BLaER1 (cell line): Measurements from ENCODE around the gene SLC31A1.
A peak's percentile ranks its signal among the peaks of the same experiment; 100 is the strongest.

Source experiments
- H3K27ac ChIP-seq: shearing (Covaris generic); formaldehyde crosslinking; 2 replicates; pipeline ENCODE4 v1.8.1; 2022
- H3K27me3 ChIP-seq: shearing (Covaris generic); formaldehyde crosslinking; 2 replicates; pipeline ENCODE4 v1.8.1; 2022
- H3K36me3 ChIP-seq: shearing (Covaris generic); formaldehyde crosslinking; 2 replicates; pipeline ENCODE4 v1.8.1; 2022
- H3K4me1 ChIP-seq: shearing (Covaris generic); formaldehyde crosslinking; 2 replicates; pipeline ENCODE4 v1.8.1; 2022
- H3K4me2 ChIP-seq: shearing (Covaris generic); formaldehyde crosslinking; 2 replicates; pipeline ENCODE4 v1.8.1; 2022
- H3K4me3 ChIP-seq: shearing (Covaris generic); formaldehyde crosslinking; 2 replicates; pipeline ENCODE4 v1.8.1; 2022
- H3K9ac ChIP-seq: shearing (Covaris generic); formaldehyde crosslinking; 2 replicates; pipeline ENCODE4 v1.8.1; 2022
- H3K9me3 ChIP-seq: shearing (Covaris generic); formaldehyde crosslinking; 2 replicates; pipeline ENCODE4 v1.8.1; 2022
- H4K20me1 ChIP-seq: shearing (Covaris generic); formaldehyde crosslinking; 2 replicates; pipeline ENCODE4 v1.8.1; 2022
- Cebpa-rat ChIP-seq: shearing (Covaris generic); IDR thresholded peaks from 2 replicates; pipeline ENCODE4 v1.8.1; 2022

The SLC31A1 gene

GRCh38 chr9:113255438-113255837 is 34.1 kb downstream of the SLC31A1 start:
- no peaks in the 10 kb centered on the region for H4K20me1 ChIP-seq
- H3K27me3 ChIP-seq = no peaks in the 10 kb centered on the region
- H3K27ac ChIP-seq = no peak overlapping the region
- no peak overlapping the region for H3K4me2 ChIP-seq
- TF ChIP-seq Cebpa-rat = no peak
- H3K36me3 ChIP-seq = peaks cover 55% of the 10 kb centered on the region
- H3K9ac ChIP-seq = no peak overlapping the region
- no peaks in the 10 kb centered on the region for H3K4me1 ChIP-seq
- H3K4me3 ChIP-seq = no peak overlapping the region
- peaks cover 5% of the 10 kb centered on the region; the same call in 1 of the 2 replicates for H3K9me3 ChIP-seq

GRCh38 chr9:113257863-113258262 is 36.5 kb downstream of the SLC31A1 start:
- no peak for TF ChIP-seq Cebpa-rat
- no peak overlapping the region for H3K27ac ChIP-seq
- H3K36me3 ChIP-seq = peaks cover 79% of the 10 kb centered on the region

GRCh38 chr9:113258282-113258681 is 36.9 kb downstream of the SLC31A1 start:
- Histone ChIP-seq H3K36me3 (peaks cover 83% of the 10 kb centered on the region), H3K27me3 (no peaks in the 10 kb centered on the region), H3K9me3 (no peaks in the 10 kb centered on the region), H3K4me3 (no peak overlapping the region), H3K27ac (no peak overlapping the region), H4K20me1 (no peaks in the 10 kb centered on the region), H3K4me2 (no peak overlapping the region), H3K4me1 (no peaks in the 10 kb centered on the region), H3K9ac (no peak overlapping the region)
- no peak for TF ChIP-seq Cebpa-rat

More at GRCh38 chr9:113257863-113258262, 36.5 kb downstream of the SLC31A1 start:
- H3K4me2 ChIP-seq = no peak overlapping the region
- H3K9me3 ChIP-seq = no peaks in the 10 kb centered on the region
- no peaks in the 10 kb centered on the region for H3K27me3 ChIP-seq
- H3K4me3 ChIP-seq = no peak overlapping the region
- H4K20me1 ChIP-seq = no peaks in the 10 kb centered on the region
- H3K9ac ChIP-seq = no peak overlapping the region
- no peaks in the 10 kb centered on the region for H3K4me1 ChIP-seq

GRCh38 chr9:113261917-113262671 is 40.8 kb downstream of the SLC31A1 start:
- Histone ChIP-seq H3K4me3 (no peak overlapping the region), H3K27me3 (no peaks in the 10 kb centered on the region), H4K20me1 (no peaks in the 10 kb centered on the region), H3K9ac (no peak overlapping the region), H3K27ac (no peak overlapping the region), H3K9me3 (no peaks in the 10 kb centered on the region), H3K4me2 (no peak overlapping the region), H3K36me3 (peaks cover 92% of the 10 kb centered on the region), H3K4me1 (no peaks in the 10 kb centered on the region)
- TF ChIP-seq Cebpa-rat = no peak

GRCh38 chr9:113266174-113266573 is 44.8 kb downstream of the SLC31A1 start:
- Histone ChIP-seq H3K27ac (no peak overlapping the region), H4K20me1 (no peaks in the 10 kb centered on the region), H3K36me3 (peaks cover 92% of the 10 kb centered on the region), H3K9ac (no peak overlapping the region), H3K9me3 (no peaks in the 10 kb centered on the region), H3K4me3 (no peak overlapping the region), H3K4me2 (no peak overlapping the region), H3K27me3 (no peaks in the 10 kb centered on the region), H3K4me1 (no peaks in the 10 kb centered on the region)
- TF ChIP-seq Cebpa-rat = no peak

GRCh38 chr9:113267911-113268566 is 46.7 kb downstream of the SLC31A1 start:
- no peak for TF ChIP-seq Cebpa-rat

GRCh38 chr9:113269355-113269754 is 48.0 kb downstream of the SLC31A1 start:
- Histone ChIP-seq H3K4me3 (no peak overlapping the region), H3K4me2 (no peak overlapping the region), H3K27ac (no peak overlapping the region), H3K9me3 (no peaks in the 10 kb centered on the region), H3K36me3 (peaks cover 86% of the 10 kb centered on the region), H3K27me3 (no peaks in the 10 kb centered on the region), H3K4me1 (peaks cover 8% of the 10 kb centered on the region), H3K9ac (no peak overlapping the region), H4K20me1 (peaks cover 7% of the 10 kb centered on the region; the same call in 1 of the 2 replicates)
- TF ChIP-seq Cebpa-rat = no peak

More at GRCh38 chr9:113267911-113268566, 46.7 kb downstream of the SLC31A1 start:
- H3K27me3 ChIP-seq = no peaks in the 10 kb centered on the region
- H3K4me2 ChIP-seq = no peak overlapping the region
- H3K4me1 ChIP-seq = no peaks in the 10 kb centered on the region
- H3K9me3 ChIP-seq = no peaks in the 10 kb centered on the region
- no peak overlapping the region for H3K27ac ChIP-seq
- H4K20me1 ChIP-seq = no peaks in the 10 kb centered on the region
- no peak overlapping the region for H3K9ac ChIP-seq
- peaks cover 92% of the 10 kb centered on the region for H3K36me3 ChIP-seq
- H3K4me3 ChIP-seq = no peak overlapping the region

GRCh38 chr9:113269871-113270270 is 48.5 kb downstream of the SLC31A1 start:
- peaks cover 8% of the 10 kb centered on the region for H3K4me1 ChIP-seq
- no peak overlapping the region for H3K9ac ChIP-seq
- no peak for TF ChIP-seq Cebpa-rat
- H3K4me3 ChIP-seq = no peak overlapping the region
- H3K9me3 ChIP-seq = no peaks in the 10 kb centered on the region
- peaks cover 84% of the 10 kb centered on the region for H3K36me3 ChIP-seq
- no peak overlapping the region for H3K4me2 ChIP-seq
- peaks cover 7% of the 10 kb centered on the region; the same call in 1 of the 2 replicates for H4K20me1 ChIP-seq
- H3K27ac ChIP-seq = no peak overlapping the region
- no peaks in the 10 kb centered on the region for H3K27me3 ChIP-seq

GRCh38 chr9:113274474-113275156 is 53.3 kb downstream of the SLC31A1 start:
- peaks cover 29% of the 10 kb centered on the region for H3K4me1 ChIP-seq
- TF ChIP-seq Cebpa-rat = no peak
- H3K27ac ChIP-seq = peak overlapping the region; percentile 92
- H3K4me3 ChIP-seq = peak overlapping the region; percentile 86
- H3K9ac ChIP-seq = peak overlapping the region; percentile 92
- peaks cover 22% of the 10 kb centered on the region for H4K20me1 ChIP-seq
- peaks cover 68% of the 10 kb centered on the region for H3K36me3 ChIP-seq
- H3K27me3 ChIP-seq = no peaks in the 10 kb centered on the region
- H3K9me3 ChIP-seq = no peaks in the 10 kb centered on the region
- H3K4me2 ChIP-seq = peak overlapping the region; percentile 85
